Measurements from ENCODE around the gene POGK.

Gene POGK

DNA sequence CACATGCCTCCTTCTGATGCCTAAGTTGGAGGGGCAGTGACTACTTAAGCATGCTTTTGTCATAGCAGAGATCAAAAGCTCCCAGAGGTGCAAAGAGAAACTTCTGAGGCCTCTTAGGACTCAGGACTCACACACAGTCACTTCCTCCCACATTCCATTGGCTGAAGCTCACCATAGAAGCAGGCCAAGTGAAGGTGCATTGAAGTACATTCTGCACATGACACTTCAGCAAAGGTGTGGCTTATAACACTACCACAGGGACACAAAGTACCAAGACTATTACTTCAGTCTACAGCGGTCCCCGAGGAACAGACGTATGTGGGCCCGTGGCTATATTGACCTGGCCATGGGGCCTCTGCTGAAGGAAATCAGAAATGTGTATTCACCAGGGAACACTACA is 2.5 kb upstream of the POGK start:
- H3K4me3 ChIP-seq, result no peak overlapping the region
- H3K27ac ChIP-seq, result no peak overlapping the region
- no peak for TF ChIP-seq Cebpa-rat (IDR thresholded peaks at IDR 0.05)
- peaks cover 27% of the 10 kb centered on the region for H3K4me1 ChIP-seq
- H3K9ac ChIP-seq, result no peak overlapping the region
- no peaks in the 10 kb centered on the region for H3K27me3 ChIP-seq
- peaks cover 11% of the 10 kb centered on the region for H3K36me3 ChIP-seq
- no peaks in the 10 kb centered on the region for H3K9me3 ChIP-seq
- 0 out of 2 replicates have a peak overlapping the region, but pooled peaks have one; percentile 4 for H3K4me2 ChIP-seq
- peaks cover 17% of the 10 kb centered on the region; the same call in 1 of the 2 replicates for H4K20me1 ChIP-seq

DNA sequence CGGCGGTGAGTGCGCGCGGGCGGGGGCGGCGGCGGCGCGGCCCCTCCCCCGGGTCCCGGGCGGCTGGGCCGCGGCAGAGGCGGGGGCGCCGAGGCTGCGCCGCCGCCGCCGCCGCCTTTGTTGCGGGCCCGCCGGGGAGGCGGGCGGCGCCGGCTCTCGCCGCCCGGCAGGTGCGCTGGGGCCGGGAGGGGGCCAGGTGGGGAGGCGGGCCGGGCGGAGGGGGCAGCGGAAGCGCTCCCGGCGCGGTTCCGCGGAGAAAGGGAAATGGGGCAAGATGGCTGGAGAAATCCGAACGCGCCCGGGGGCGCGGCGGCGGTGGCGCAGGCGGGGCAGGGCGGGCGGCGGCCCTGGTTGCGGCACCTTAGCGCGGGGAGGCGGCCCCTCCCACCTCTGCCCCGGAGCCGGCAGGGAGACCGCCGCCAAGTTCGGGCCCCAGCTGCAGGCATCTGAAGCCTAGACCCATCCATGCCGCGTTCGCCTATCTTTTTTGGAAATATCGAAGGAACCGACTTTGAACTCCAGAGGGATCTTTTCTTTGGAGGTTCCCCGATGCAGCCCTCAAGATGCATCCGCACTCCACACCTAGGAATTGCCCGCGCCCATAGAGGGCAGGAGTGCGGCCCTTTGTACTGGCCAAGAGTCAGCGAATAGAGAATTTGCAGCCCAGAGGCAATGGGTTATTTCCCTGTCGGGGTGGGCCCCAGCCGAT is 479 bp downstream of the POGK start:
- peak overlapping the region; percentile 92 for H3K27ac ChIP-seq
- no peak for TF ChIP-seq Cebpa-rat (IDR thresholded peaks at IDR 0.05)
- H3K4me2 ChIP-seq, result peak overlapping the region; percentile 91
- peak overlapping the region; percentile 80 for H3K4me3 ChIP-seq
- no peaks in the 10 kb centered on the region for H3K27me3 ChIP-seq
- H3K9ac ChIP-seq, result peak overlapping the region; percentile 90
- H3K36me3 ChIP-seq, result peaks cover 41% of the 10 kb centered on the region
- H3K4me1 ChIP-seq, result peaks cover 29% of the 10 kb centered on the region
- H3K9me3 ChIP-seq, result no peaks in the 10 kb centered on the region
- H4K20me1 ChIP-seq, result peaks cover 45% of the 10 kb centered on the region

DNA sequence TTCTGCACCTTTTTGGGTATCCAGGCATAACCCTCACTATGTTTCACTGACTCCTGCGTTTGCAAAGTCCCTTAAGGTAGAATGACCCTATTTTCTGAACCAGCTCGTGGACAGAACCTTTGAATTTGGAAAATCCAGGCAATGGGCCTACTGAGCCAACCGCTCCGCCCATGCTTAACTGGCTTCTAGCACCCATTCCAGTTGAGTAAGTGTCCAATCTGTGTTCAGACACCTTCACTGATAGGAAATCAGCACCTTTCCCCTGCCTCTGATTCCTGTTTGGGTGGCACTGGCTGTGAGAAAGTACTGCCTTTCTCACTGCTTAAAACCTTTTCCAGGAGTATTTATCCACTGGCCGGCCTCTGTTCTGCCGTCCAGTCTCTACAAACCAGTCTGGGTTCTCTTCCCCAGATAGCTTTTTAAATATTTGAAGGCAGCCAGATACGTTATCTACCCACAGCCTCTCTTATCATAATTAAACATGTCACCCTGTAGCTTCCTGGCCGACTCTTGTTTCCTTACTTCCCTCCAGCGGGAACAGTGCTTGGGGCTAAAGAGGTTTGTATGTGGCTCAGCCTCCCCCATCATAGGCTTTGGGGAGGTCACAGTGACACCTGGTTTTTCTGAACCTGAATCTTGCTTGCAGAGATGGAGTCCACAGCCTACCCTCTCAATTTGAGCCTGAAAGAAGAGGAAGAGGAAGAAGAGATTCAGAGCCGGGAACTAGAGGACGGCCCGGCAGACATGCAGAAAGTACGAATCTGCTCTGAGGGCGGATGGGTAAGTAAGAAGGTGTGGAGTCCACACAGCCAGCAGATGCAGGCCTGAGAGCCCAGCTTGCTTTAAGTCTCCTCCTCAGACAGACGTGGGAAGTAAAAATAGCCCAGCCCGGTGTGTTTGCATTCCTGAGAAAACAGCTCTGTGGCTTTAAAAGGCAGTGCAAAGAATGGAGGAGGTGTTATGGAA is 1.3 kb downstream of the POGK start:
- Histone ChIP-seq H4K20me1 (peaks cover 53% of the 10 kb centered on the region), H3K9me3 (no peaks in the 10 kb centered on the region), H3K4me3 (peak overlapping the region; percentile 80), H3K36me3 (peaks cover 50% of the 10 kb centered on the region), H3K4me2 (peak overlapping the region; percentile 91), H3K27me3 (no peaks in the 10 kb centered on the region), H3K27ac (peak overlapping the region; percentile 92), H3K9ac (peak overlapping the region; percentile 90), H3K4me1 (peaks cover 29% of the 10 kb centered on the region)
- no peak for TF ChIP-seq Cebpa-rat (IDR thresholded peaks at IDR 0.05)

DNA sequence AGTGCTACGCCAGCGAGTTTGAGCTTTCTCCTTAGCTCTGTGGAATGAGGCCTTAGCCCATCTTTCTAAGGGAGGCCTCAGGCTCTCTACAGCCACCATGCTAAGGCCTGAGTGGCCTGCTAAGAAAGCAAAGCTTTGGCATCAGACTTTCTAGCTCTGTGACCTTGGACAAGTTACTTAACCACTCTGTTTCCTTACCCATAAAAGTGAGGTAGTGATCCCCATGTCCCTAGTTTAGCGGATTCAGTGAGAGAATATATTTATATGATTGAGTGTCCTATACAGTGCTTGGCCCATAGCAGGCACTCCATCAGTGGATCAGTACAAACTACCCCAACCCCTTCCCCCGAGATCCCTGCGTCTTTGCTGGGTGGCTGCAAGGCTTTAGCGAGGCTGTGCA is 4.0 kb downstream of the POGK start:
- Histone ChIP-seq H3K27ac (no peak overlapping the region), H3K4me3 (no peak overlapping the region), H4K20me1 (peaks cover 81% of the 10 kb centered on the region), H3K4me2 (no peak overlapping the region), H3K4me1 (peaks cover 25% of the 10 kb centered on the region), H3K36me3 (peaks cover 77% of the 10 kb centered on the region), H3K9me3 (no peaks in the 10 kb centered on the region), H3K27me3 (no peaks in the 10 kb centered on the region), H3K9ac (no peak overlapping the region)
- TF ChIP-seq Cebpa-rat (IDR thresholded peaks at IDR 0.05), result no peak

DNA sequence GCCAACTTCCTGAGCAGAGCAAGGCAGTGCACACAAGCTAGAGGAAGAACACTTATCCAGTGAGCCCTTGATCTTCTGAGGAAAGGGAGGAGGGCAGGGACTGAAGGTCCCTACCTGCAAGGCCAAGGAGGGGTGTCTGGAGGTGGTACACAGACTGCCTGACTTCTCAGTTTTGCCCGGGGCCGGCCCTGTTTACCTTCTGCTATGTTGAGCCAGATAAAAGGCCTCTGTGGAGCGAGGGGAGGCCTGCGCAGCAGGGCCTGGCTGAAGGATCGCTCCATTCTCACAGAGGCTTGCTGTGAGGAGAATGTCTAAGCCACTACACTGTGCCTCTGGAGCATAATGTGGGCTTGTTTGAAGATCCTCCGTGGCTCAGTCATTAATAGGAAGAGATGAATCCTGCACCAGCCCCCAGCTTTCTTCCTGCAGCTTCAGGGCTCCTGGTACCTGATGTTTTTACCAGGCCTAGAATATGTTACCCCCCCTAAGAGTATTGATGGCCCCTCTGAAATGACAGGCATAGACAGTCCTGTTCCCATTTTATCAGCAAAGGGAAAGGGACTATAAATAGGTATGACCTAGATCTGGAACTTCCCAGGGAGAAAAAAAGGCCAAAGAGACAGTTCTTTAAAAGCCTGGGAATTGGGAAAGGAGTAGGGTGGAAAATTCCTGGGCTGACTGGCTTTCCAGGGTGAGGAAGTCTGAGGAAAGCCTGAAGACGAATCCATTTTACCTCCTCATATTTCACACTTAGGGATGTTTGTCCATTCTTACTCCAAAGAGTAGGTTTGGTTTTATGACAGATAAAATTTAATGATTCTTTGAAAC is 4.7 kb downstream of the POGK start:
- no peaks in the 10 kb centered on the region for H3K9me3 ChIP-seq
- no peak overlapping the region for H3K27ac ChIP-seq
- peaks cover 87% of the 10 kb centered on the region for H4K20me1 ChIP-seq
- H3K4me3 ChIP-seq, result no peak overlapping the region
- TF ChIP-seq Cebpa-rat (IDR thresholded peaks at IDR 0.05), result no peak
- H3K36me3 ChIP-seq, result peaks cover 84% of the 10 kb centered on the region
- no peak overlapping the region for H3K9ac ChIP-seq
- no peak overlapping the region for H3K4me2 ChIP-seq
- no peaks in the 10 kb centered on the region for H3K27me3 ChIP-seq
- peaks cover 20% of the 10 kb centered on the region for H3K4me1 ChIP-seq

DNA sequence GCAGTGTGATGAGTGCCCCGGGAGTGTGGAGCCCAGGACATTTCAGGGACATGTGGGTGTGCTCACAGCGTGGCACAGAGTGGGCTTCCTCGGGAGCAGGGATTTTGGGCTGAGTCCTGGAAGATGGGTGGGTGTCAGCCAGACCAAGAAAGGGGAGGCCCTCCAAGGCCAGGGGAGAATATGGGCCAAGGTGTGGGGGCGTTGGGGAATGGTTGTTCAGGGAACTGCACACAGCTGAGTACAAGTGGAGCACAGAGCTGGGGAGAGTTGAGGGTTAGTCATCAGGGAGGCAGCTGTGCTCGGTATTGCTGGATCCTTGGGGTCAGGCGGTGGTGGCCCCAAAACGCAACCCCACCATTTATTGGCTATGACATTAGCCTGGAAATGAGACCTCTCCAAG is 5.5 kb downstream of the POGK start:
- no peak overlapping the region for H3K9ac ChIP-seq
- no peaks in the 10 kb centered on the region for H3K9me3 ChIP-seq
- no peak overlapping the region for H3K4me2 ChIP-seq
- peaks cover 92% of the 10 kb centered on the region for H3K36me3 ChIP-seq
- TF ChIP-seq Cebpa-rat (IDR thresholded peaks at IDR 0.05), result no peak
- no peak overlapping the region for H3K4me3 ChIP-seq
- H3K27me3 ChIP-seq, result no peaks in the 10 kb centered on the region
- peaks cover 95% of the 10 kb centered on the region for H4K20me1 ChIP-seq
- no peak overlapping the region for H3K27ac ChIP-seq
- H3K4me1 ChIP-seq, result peaks cover 20% of the 10 kb centered on the region

DNA sequence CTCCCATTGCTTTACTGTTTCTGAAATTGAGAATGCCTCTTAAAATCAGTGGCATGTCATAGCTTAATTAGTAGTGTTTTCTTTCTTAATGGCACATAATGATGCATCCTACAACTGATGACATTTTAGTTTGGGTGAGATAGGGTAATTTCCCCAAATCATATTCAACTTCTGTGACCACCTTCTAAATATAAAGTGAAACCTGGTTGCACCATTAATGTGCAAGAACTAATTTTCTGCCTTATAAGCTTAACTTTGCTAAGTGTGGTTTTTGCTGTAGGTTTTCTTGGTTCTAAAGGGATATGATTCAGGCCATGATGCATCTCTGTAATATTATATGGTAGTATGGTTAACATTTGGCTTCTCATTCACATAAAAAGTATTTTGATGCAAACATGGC is 8.9 kb downstream of the POGK start:
- H3K27ac ChIP-seq, result no peak overlapping the region
- H3K27me3 ChIP-seq, result no peaks in the 10 kb centered on the region
- no peaks in the 10 kb centered on the region for H3K9me3 ChIP-seq
- no peak overlapping the region for H3K9ac ChIP-seq
- H3K4me2 ChIP-seq, result no peak overlapping the region
- no peak overlapping the region for H3K4me3 ChIP-seq
- peaks cover 100% of the 10 kb centered on the region for H4K20me1 ChIP-seq
- H3K36me3 ChIP-seq, result peaks cover 100% of the 10 kb centered on the region
- no peak for TF ChIP-seq Cebpa-rat (IDR thresholded peaks at IDR 0.05)
- no peaks in the 10 kb centered on the region for H3K4me1 ChIP-seq

DNA sequence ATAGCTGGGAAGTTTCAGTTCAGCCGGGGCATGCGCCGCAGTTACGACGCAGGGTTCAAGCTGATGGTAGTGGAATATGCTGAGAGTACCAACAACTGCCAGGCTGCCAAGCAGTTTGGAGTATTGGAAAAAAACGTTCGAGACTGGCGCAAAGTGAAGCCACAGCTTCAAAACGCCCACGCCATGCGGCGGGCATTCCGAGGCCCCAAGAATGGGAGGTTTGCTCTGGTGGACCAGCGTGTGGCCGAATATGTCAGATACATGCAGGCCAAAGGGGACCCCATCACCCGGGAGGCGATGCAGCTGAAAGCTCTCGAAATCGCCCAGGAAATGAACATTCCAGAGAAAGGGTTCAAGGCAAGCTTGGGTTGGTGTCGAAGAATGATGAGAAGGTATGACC is 9.9 kb downstream of the POGK start:
- peaks cover 100% of the 10 kb centered on the region for H3K36me3 ChIP-seq
- no peaks in the 10 kb centered on the region for H3K4me1 ChIP-seq
- no peak overlapping the region for H3K4me2 ChIP-seq
- no peak overlapping the region for H3K27ac ChIP-seq
- peaks cover 100% of the 10 kb centered on the region for H4K20me1 ChIP-seq
- H3K4me3 ChIP-seq, result no peak overlapping the region
- H3K9ac ChIP-seq, result no peak overlapping the region
- H3K27me3 ChIP-seq, result no peaks in the 10 kb centered on the region
- H3K9me3 ChIP-seq, result no peaks in the 10 kb centered on the region
- no peak for TF ChIP-seq Cebpa-rat (IDR thresholded peaks at IDR 0.05)

DNA sequence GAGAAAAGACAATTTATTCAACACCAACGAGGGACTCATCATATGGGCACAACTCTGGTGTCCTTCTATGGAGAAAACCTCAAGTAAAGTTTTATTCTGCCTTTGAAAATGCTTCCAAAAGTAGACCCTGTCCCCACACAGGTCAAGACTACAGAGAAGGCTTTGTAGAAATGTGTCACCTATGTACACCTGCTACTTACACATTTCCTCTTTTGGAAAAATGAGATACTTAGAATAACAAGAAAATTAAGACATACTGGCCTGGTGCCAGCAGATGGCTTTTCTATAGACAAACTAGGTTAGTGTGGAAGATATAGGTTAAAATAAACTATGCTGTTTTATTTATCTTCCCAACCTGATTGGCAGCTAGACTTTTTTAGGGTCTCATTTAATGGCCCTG is 13.6 kb downstream of the POGK start:
- Histone ChIP-seq H3K4me2 (no peak overlapping the region), H3K4me1 (no peaks in the 10 kb centered on the region)

More for the DNA sequence above, 13.6 kb downstream of the POGK start:
- H3K4me3 ChIP-seq, result no peak overlapping the region
- peaks cover 96% of the 10 kb centered on the region for H3K36me3 ChIP-seq
- H3K9me3 ChIP-seq, result no peaks in the 10 kb centered on the region
- H3K9ac ChIP-seq, result no peak overlapping the region
- no peak for TF ChIP-seq Cebpa-rat (IDR thresholded peaks at IDR 0.05)
- no peaks in the 10 kb centered on the region for H3K27me3 ChIP-seq
- no peak overlapping the region for H3K27ac ChIP-seq
- peaks cover 100% of the 10 kb centered on the region for H4K20me1 ChIP-seq
